H1 (cell line): ENCODE measurements around the gene RIPOR3. TPM values are rescaled to one million over a fixed set of nuclear protein-coding genes. Genes with fewer than 3 reads are reported as not detected.

Experiments
- BCL11A ChIP-seq, 2 experiments: IDR thresholded peaks; one replicate each; pipeline ENCODE4 v1.6.1; 2011; ENCODE audit warnings: low read depth in 2 of 2, low read length in 2 of 2, mild to moderate bottlenecking in 2 of 2
- JUND ChIP-seq: IDR thresholded peaks from 2 replicates; pipeline ENCODE4 v1.6.1; 2011; ENCODE audit warnings: mild to moderate bottlenecking, improper control_type of control experiment, low read length
- KDM5A ChIP-seq: fragments of 200-600 bp; IDR thresholded peaks from 2 replicates; pipeline ENCODE4 v1.7.1; 2012; ENCODE audit warnings: mild to moderate bottlenecking, low read length, inconsistent platforms, mixed read lengths
- MAFK ChIP-seq: IDR thresholded peaks from 2 replicates; pipeline ENCODE4 v1.6.1; 2012; ENCODE audit warnings: low read depth, mild to moderate bottlenecking, improper control_type of control experiment, low read length
- RFX5 ChIP-seq: IDR thresholded peaks from 2 replicates; pipeline ENCODE4 v1.6.1; 2011; ENCODE audit warnings: low read depth, low read length, improper control_type of control experiment, borderline replicate concordance
- RNF2 ChIP-seq: fragments of 200-900, 300-1000 bp; sonication (generic); IDR thresholded peaks from 2 replicates; pipeline ENCODE4 v1.7.1; 2016; ENCODE audit warnings: borderline replicate concordance, low read depth, mild to moderate bottlenecking, antibody characterized with exemption, low read length; ENCODE audit not compliant: poor library complexity, severe bottlenecking; ENCODE audit errors: missing control alignments
- SP1 ChIP-seq: IDR thresholded peaks from 2 replicates; pipeline ENCODE4 v1.6.1; 2011; ENCODE audit warnings: low read depth, low read length
- SRF ChIP-seq: IDR thresholded peaks from 2 replicates; pipeline ENCODE4 v1.6.1; 2011; ENCODE audit warnings: mild to moderate bottlenecking, low read depth, low read length, moderate library complexity
- TCF12 ChIP-seq: IDR thresholded peaks from 2 replicates; pipeline ENCODE4 v1.6.1; 2011; ENCODE audit warnings: low read depth, mild to moderate bottlenecking, low read length
- polyA plus RNA-seq, 7 experiments: library from polyadenylated mRNA; depleted of rRNA in 3 of 7; stranded (reverse) in 5 of 7; unstranded in 2 of 7; fragments of >200 nt in 5 of 7; fragments of 200-250 nt in 2 of 7; gene quantifications; 1 replicate in 5 of 7; 2 replicates in 1 of 7; 4 replicates in 1 of 7; pipeline versions ENCODE4 v1.2.1 to v1.2.3, GENCODE V29; 2011 to 2013; ENCODE audit warnings: missing spikeins in 2 of 7, mixed read lengths in 2 of 7
- total RNA-seq: library from RNA; stranded (reverse); fragmentation: NEBNext Ultra II Directional; extraction: Animal tissue kit (Norgen Biotek cat#: 25700); gene quantifications from 2 replicates; pipeline ENCODE4 v1.2.1, GENCODE V29; 2021
- TF ChIP-seq, protein P1 (sequence below): fragments of 300-600 bp; sonication (generic); IDR thresholded peaks from 2 replicates; pipeline ENCODE4 v1.7.1; 2012; ENCODE audit warnings: low read length, moderate library complexity, mild to moderate bottlenecking, inconsistent platforms; ENCODE audit not compliant: insufficient replicate concordance

Gene RIPOR3
- total and polyA plus RNA-seq, 2 of the 8 experiments (the other 6 are each of a cell fraction or from before 2014, with no cell fraction given), result 3.6 to 4.5 TPM

- TF ChIP-seq, protein P1, sequence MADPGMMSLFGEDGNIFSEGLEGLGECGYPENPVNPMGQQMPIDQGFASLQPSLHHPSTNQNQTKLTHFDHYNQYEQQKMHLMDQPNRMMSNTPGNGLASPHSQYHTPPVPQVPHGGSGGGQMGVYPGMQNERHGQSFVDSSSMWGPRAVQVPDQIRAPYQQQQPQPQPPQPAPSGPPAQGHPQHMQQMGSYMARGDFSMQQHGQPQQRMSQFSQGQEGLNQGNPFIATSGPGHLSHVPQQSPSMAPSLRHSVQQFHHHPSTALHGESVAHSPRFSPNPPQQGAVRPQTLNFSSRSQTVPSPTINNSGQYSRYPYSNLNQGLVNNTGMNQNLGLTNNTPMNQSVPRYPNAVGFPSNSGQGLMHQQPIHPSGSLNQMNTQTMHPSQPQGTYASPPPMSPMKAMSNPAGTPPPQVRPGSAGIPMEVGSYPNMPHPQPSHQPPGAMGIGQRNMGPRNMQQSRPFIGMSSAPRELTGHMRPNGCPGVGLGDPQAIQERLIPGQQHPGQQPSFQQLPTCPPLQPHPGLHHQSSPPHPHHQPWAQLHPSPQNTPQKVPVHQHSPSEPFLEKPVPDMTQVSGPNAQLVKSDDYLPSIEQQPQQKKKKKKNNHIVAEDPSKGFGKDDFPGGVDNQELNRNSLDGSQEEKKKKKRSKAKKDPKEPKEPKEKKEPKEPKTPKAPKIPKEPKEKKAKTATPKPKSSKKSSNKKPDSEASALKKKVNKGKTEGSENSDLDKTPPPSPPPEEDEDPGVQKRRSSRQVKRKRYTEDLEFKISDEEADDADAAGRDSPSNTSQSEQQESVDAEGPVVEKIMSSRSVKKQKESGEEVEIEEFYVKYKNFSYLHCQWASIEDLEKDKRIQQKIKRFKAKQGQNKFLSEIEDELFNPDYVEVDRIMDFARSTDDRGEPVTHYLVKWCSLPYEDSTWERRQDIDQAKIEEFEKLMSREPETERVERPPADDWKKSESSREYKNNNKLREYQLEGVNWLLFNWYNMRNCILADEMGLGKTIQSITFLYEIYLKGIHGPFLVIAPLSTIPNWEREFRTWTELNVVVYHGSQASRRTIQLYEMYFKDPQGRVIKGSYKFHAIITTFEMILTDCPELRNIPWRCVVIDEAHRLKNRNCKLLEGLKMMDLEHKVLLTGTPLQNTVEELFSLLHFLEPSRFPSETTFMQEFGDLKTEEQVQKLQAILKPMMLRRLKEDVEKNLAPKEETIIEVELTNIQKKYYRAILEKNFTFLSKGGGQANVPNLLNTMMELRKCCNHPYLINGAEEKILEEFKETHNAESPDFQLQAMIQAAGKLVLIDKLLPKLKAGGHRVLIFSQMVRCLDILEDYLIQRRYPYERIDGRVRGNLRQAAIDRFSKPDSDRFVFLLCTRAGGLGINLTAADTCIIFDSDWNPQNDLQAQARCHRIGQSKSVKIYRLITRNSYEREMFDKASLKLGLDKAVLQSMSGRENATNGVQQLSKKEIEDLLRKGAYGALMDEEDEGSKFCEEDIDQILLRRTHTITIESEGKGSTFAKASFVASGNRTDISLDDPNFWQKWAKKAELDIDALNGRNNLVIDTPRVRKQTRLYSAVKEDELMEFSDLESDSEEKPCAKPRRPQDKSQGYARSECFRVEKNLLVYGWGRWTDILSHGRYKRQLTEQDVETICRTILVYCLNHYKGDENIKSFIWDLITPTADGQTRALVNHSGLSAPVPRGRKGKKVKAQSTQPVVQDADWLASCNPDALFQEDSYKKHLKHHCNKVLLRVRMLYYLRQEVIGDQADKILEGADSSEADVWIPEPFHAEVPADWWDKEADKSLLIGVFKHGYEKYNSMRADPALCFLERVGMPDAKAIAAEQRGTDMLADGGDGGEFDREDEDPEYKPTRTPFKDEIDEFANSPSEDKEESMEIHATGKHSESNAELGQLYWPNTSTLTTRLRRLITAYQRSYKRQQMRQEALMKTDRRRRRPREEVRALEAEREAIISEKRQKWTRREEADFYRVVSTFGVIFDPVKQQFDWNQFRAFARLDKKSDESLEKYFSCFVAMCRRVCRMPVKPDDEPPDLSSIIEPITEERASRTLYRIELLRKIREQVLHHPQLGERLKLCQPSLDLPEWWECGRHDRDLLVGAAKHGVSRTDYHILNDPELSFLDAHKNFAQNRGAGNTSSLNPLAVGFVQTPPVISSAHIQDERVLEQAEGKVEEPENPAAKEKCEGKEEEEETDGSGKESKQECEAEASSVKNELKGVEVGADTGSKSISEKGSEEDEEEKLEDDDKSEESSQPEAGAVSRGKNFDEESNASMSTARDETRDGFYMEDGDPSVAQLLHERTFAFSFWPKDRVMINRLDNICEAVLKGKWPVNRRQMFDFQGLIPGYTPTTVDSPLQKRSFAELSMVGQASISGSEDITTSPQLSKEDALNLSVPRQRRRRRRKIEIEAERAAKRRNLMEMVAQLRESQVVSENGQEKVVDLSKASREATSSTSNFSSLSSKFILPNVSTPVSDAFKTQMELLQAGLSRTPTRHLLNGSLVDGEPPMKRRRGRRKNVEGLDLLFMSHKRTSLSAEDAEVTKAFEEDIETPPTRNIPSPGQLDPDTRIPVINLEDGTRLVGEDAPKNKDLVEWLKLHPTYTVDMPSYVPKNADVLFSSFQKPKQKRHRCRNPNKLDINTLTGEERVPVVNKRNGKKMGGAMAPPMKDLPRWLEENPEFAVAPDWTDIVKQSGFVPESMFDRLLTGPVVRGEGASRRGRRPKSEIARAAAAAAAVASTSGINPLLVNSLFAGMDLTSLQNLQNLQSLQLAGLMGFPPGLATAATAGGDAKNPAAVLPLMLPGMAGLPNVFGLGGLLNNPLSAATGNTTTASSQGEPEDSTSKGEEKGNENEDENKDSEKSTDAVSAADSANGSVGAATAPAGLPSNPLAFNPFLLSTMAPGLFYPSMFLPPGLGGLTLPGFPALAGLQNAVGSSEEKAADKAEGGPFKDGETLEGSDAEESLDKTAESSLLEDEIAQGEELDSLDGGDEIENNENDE, result no peak
- TF ChIP-seq SRF, result no peak; the same call in 1 of the 2 replicates
- no peak for TF ChIP-seq JUND
- 0 out of 2 replicates have a peak, but pooled peaks have one; percentile 2 for TF ChIP-seq TCF12
- TF ChIP-seq KDM5A, result no peak
- no peak for TF ChIP-seq RNF2
- TF ChIP-seq BCL11A (IDR thresholded peaks at IDR 0.05; ENCODE audit: low read depth in 2 of 2, low read length in 2 of 2), result no peak
- TF ChIP-seq SP1, result peak; percentile 73
- TF ChIP-seq RFX5, result no peak
- TF ChIP-seq MAFK, result no peak
Observed at GRCh38 chr20:50731055-50731929, 40.0 kb upstream of the RIPOR3 start, which contains the start of gene PARD6B (continued).
